Fibroblast of villous mesenchyme (primary cell): Measurements from ENCODE around the gene FOXF2. TPM values are rescaled to one million over a fixed set of nuclear protein-coding genes. Genes with fewer than 3 reads are reported as not detected.

Experiments used
- DNase-seq: peaks from one replicate; pipeline ENCODE4 v3.0.0-alpha.2; 2010; ENCODE audit warnings: low read depth
- H3K4me3 ChIP-seq: 2 replicates; pipeline ENCODE4 v1.5.1; 2011; ENCODE audit warnings: low read depth, mild to moderate bottlenecking, low read length
- total RNA-seq: library from RNA; depleted of rRNA; stranded (reverse); fragments of >200 nt; gene quantifications from 2 replicates; pipeline ENCODE4 v1.2.3, GENCODE V29; 2012
- TF ChIP-seq, protein P1 (sequence below): IDR thresholded peaks from 2 replicates; pipeline ENCODE4 v1.5.1; 2012; ENCODE audit warnings: low read depth, mild to moderate bottlenecking, low read length; ENCODE audit not compliant: insufficient read depth

FOXF2 gene
- total RNA-seq, 1 donor: not detected

DNA sequence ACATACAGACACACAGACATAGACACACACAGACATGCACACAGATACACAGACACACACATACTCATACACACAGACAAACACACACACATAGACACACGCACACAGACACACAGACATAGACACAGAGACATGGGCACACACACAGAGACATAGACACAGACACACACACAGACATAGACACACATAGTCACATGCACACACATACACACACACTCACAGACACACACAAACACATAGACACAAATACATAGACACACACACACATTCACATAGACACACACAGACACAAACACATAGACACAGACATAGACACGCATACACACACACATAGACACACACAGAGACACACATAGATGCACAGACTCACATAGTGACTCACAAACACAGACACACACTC, 13.5 kb downstream of the FOXF2 start:
- TF ChIP-seq, protein P1, sequence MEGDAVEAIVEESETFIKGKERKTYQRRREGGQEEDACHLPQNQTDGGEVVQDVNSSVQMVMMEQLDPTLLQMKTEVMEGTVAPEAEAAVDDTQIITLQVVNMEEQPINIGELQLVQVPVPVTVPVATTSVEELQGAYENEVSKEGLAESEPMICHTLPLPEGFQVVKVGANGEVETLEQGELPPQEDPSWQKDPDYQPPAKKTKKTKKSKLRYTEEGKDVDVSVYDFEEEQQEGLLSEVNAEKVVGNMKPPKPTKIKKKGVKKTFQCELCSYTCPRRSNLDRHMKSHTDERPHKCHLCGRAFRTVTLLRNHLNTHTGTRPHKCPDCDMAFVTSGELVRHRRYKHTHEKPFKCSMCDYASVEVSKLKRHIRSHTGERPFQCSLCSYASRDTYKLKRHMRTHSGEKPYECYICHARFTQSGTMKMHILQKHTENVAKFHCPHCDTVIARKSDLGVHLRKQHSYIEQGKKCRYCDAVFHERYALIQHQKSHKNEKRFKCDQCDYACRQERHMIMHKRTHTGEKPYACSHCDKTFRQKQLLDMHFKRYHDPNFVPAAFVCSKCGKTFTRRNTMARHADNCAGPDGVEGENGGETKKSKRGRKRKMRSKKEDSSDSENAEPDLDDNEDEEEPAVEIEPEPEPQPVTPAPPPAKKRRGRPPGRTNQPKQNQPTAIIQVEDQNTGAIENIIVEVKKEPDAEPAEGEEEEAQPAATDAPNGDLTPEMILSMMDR: no peak
- no peak for DNase-seq
- no peak overlapping the region for H3K4me3 ChIP-seq

DNA sequence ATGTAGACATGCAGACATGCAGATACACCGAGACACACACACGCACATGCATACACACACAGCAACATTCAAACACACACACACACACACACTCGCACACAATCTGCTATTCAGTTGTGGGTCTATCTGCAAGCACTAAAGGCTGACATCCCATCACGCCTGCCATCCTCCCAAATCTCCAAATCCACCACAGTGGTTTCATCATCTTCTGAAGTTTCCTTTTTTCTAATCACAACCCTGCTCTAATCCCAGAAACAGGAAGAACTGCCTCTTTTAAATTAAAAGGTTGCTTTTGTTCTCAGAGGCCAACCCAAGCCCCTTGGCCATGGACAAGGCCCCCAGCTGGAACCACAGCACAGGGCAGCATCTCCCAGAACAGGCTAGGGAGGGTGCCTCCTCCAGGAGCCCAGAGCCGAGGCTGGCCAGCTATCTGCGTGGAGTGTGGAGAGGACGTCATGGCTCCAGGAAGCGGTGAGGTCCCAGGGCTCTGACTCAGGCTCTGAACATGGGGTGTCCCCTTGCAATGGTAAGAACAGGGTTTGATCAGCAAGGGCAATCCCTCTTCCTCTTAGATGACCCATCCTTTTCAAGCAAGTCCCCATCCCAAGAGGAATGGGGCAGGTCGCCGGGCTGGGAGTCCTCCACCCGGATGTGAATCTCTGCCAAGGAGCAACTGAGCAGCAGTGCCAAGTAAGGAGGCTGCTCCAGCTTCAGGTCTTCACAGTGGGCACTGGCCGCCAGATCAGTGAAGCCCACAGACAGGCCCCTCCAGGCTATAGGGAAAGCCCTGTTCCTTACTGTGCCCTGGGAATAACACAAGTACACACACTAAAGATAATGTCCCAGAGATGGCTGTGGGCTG, 14.7 kb downstream of the FOXF2 start:
- no peak overlapping the region for H3K4me3 ChIP-seq
- TF ChIP-seq, protein P1: no peak
- peak; percentile 24 for DNase-seq

DNA sequence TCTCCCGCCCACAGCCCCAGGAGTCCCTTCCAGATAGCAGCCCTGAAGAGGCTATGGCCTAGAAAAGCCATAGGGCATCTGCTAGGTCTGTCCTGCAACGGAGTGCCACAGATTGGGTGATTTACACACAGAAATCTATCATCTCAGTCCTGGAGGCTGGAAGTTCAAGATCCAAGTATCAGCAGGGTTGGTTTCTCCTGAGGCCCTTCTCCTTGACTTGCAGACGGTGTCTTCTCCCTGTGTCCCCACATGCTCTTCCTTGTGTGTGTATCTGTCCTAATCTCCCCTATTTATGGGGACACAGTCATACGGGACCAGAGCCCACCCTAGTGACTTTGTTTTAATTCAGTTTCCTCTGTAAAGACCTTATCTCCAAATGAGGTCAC, 15.3 kb downstream of the FOXF2 start:
- DNase-seq: no peak
- TF ChIP-seq, protein P1: no peak
- no peak overlapping the region for H3K4me3 ChIP-seq

DNA sequence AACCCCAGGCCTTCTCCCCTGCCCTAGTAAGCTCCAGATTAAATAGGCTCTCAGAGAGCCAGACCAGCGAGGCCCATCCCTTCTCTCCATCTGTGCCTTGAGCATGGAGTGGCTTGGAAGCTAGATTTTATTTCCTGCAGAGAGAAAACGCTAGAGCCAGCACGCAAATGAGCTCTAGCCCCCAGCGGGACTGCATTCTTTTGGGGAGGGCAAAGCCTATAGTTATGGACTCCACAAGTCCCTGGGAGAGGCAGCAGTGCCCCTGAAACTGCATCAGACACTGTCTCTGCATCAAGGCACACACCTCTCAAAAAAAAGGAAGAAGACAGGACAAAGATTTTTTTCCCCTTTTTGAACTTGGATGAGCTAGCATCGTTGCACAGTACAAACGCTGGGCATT, 15.8 kb downstream of the FOXF2 start:
- no peak for DNase-seq
- TF ChIP-seq, protein P1: no peak
- no peak overlapping the region for H3K4me3 ChIP-seq

DNA sequence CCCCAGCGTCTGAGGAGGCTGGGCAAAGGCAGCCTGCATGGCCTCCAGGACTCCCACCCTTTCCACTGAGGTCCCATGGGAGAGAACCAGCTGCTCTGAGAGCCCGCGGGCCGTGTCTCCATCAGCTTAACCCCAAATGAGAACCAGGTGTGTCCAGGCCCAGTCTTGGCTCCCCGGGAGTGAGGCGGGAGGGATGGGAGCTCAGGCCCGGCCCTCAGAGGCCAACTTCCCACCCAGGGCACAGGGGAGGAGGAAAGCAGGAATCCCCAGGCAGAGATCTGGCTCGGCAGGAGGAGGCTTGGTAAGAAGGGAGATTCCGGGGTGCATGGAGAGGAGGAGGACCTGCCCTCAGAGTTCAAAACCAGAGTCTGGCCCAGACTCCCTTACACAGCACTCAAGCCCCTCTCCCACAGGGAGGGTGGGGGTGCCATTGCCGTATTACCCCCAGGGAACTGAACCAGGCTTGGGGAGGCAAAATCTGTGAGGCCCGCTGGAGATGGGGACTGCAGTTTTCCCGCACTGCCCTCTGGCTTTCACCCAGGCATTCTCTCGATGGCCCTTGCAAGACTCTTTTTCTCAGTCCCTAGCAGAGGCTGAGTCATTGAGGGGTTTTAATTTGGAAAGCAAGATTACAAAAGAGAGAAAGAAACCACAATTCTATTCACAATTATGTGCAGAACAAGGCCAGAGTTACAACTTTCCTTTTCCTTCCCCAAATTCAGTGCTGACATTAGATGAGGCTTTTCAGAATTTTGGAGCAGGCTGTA, 17.1 kb downstream of the FOXF2 start:
- TF ChIP-seq, protein P1: no peak
- no peak for DNase-seq
- H3K4me3 ChIP-seq: no peak overlapping the region

DNA sequence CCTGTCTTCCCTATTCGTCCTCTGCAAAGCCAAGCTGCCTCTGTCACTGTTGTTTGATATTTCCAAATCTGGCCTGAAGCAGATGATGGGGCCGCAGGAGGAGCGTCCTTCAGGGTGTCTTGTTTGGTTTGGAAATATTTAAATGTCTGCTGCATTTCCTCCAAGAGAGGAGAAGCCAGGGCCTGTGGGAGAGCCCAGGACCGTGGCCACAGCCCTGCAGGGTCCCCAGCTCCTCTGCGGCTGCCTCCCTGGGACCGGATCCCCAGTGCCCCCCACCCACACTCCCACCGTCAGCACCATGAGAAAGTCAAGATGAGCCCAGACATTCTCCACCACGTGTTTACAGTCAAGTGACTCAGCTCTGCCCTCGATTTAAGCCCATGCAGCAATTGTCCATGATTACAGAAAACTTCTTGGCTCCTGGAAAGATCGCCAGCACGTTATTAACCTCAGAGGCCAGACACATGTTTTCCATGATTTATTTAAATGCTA, 18.2 kb downstream of the FOXF2 start:
- DNase-seq: peak; percentile 46
- TF ChIP-seq, protein P1: no peak

More for the DNA sequence above, 18.2 kb downstream of the FOXF2 start:
- H3K4me3 ChIP-seq: no peak overlapping the region
